Gastroesophageal sphincter (tissue), 4 donors: ENCODE data around the gene CMIP. TPM values are rescaled to one million over a fixed set of nuclear protein-coding genes. Genes with fewer than 3 reads are reported as not detected.

Source experiments
- ATAC-seq: fragments of 150-250 bp; one replicate; pipeline ENCODE4 v1.9.1; 2016; ENCODE audit warnings: mild to moderate bottlenecking, moderate library complexity
- H3K27ac ChIP-seq, 4 donors: fragments of 200-600 bp; sonication (generic) in 3 of 4; 1 replicate in 3 of 4; 2 replicates in 1 of 4; pipeline ENCODE4 v1.5.1; 2016 to 2019
- H3K27me3 ChIP-seq: fragments of 200-600 bp; sonication (generic); one replicate; pipeline ENCODE4 v1.5.1; 2019
- H3K36me3 ChIP-seq, 2 donors: fragments of 200-600 bp; sonication (generic); one replicate each; pipeline ENCODE4 v1.5.1; 2019; ENCODE audit warnings: control low read depth in 1 of 2
- H3K4me1 ChIP-seq, 3 donors: fragments of 200-600 bp; sonication (generic); 1 replicate in 2 of 3; 2 replicates in 1 of 3; pipeline ENCODE4 v1.5.1; 2016 to 2019; ENCODE audit warnings: control low read depth in 2 of 3
- H3K4me3 ChIP-seq, 2 donors: fragments of 200-600 bp; sonication (generic); one replicate each; pipeline ENCODE4 v1.5.1; 2019; ENCODE audit warnings: mild to moderate bottlenecking in 1 of 2, moderate library complexity in 1 of 2
- H3K9me3 ChIP-seq, 3 donors: fragments of 200-600 bp; sonication (generic); one replicate each; pipeline ENCODE4 v1.5.1; 2017 to 2019; ENCODE audit warnings: control low read depth in 2 of 3
- CTCF ChIP-seq, 4 experiments: fragments of 200-600 bp in 2 of 4; fragments of 450-650 bp in 2 of 4; sonication (generic) in 1 of 4; IDR thresholded peaks; one replicate each; pipeline ENCODE4 v1.5.1; 2017 to 2019; ENCODE audit warnings: antibody characterized with exemption in 4 of 4, mild to moderate bottlenecking in 2 of 4, moderate library complexity in 2 of 4
- EP300 ChIP-seq: sonication (generic); formaldehyde crosslinking; IDR thresholded peaks from one replicate; pipeline ENCODE4 v1.6.1; 2017; ENCODE audit warnings: antibody characterized with exemption, mild to moderate bottlenecking
- POLR2A ChIP-seq, 2 donors: fragments of 450-650 bp; IDR thresholded peaks; one replicate each; pipeline ENCODE4 v1.6.1; 2017; ENCODE audit warnings: antibody characterized with exemption in 2 of 2, mild to moderate bottlenecking in 2 of 2, moderate library complexity in 1 of 2
- POLR2AphosphoS5 ChIP-seq: sonication (generic); formaldehyde crosslinking; IDR thresholded peaks from one replicate; pipeline ENCODE4 v1.6.1; 2017; ENCODE audit warnings: antibody characterized with exemption
- WGBS, 2 donors: methylation state at CpG; one replicate each; pipeline ENCODE4 v1.1.5; 2018; ENCODE audit warnings: low coverage in 1 of 2; 5-methylcytosine and 5-hydroxymethylcytosine counted together
- total RNA-seq, 4 donors: library from RNA; depleted of rRNA; stranded (reverse); fragments of >200 nt; gene quantifications; one replicate each; pipeline ENCODE4 v1.1.0, GENCODE V29; 2016

Gene CMIP
- total RNA-seq, 4 donors from 2014 or later, result 13.4 to 24.0 (median 19.2) TPM

- H3K4me3 ChIP-seq, result no peak overlapping the region
- ATAC-seq, result no peak
- peaks cover 0 to 28% (median 0%) of the 10 kb centered on the region in 3 donors for H3K4me1 ChIP-seq
- H3K36me3 ChIP-seq, result peaks cover 0 to 80% of the 10 kb centered on the region in 2 donors
- 60 to 88% methylated on average over 2 to 3 of the region's 22 CpGs for WGBS, 2 donors
- no peaks in the 10 kb centered on the region for H3K27me3 ChIP-seq
- H3K9me3 ChIP-seq, result no peaks in the 10 kb centered on the region
- no peak for TF ChIP-seq POLR2AphosphoS5
- TF ChIP-seq CTCF (IDR thresholded peaks at IDR 0.05), result no peak
- no peak for TF ChIP-seq EP300
- no peak for TF ChIP-seq POLR2A (IDR thresholded peaks at IDR 0.05)
- peak overlapping the region in 3 of 4 donors; percentile 31 to 42 (median 35) for H3K27ac ChIP-seq
These were observed 236.1 kb downstream of the CMIP start for GRCh38 chr16:81680444-81681275.

GRCh38 chr16:81681311-81681710 is 236.7 kb downstream of the CMIP start:
- Histone ChIP-seq H3K27ac (peak overlapping the region in 1 of 4 donors; percentile 42), H3K27me3 (no peaks in the 10 kb centered on the region), H3K36me3 (peaks cover 0 to 77% of the 10 kb centered on the region in 2 donors), H3K4me3 (no peak overlapping the region), H3K4me1 (peaks cover 0 to 34% (median 0%) of the 10 kb centered on the region in 3 donors), H3K9me3 (no peaks in the 10 kb centered on the region)
- TF ChIP-seq POLR2A (IDR thresholded peaks at IDR 0.05) (no peak), EP300 (no peak), CTCF (IDR thresholded peaks at IDR 0.05) (no peak), POLR2AphosphoS5 (no peak)
- no peak for ATAC-seq
- WGBS, 2 donors, result 96% methylated on average over 7 to 8 of the region's 14 CpGs

GRCh38 chr16:81684242-81684837 is 239.7 kb downstream of the CMIP start:
- ATAC-seq, result no peak
- Histone ChIP-seq H3K4me3 (no peak overlapping the region), H3K27me3 (no peaks in the 10 kb centered on the region), H3K4me1 (peaks cover 0 to 23% (median 0%) of the 10 kb centered on the region in 3 donors), H3K27ac (no peak overlapping the region), H3K36me3 (peaks cover 0 to 47% of the 10 kb centered on the region in 2 donors), H3K9me3 (no peaks in the 10 kb centered on the region)
- no peak for TF ChIP-seq POLR2AphosphoS5
- no peak for TF ChIP-seq CTCF (IDR thresholded peaks at IDR 0.05)
- TF ChIP-seq EP300, result no peak
- TF ChIP-seq POLR2A (IDR thresholded peaks at IDR 0.05), result no peak
- WGBS, 2 donors, result 85% methylated on average over 3 of the region's 13 CpGs; no CpG with 5 or more reads in 1 of the 2 donors

GRCh38 chr16:81684901-81685300 is 240.3 kb downstream of the CMIP start:
- 100% methylated on average over 2 of the region's 12 CpGs; no CpG with 5 or more reads in 1 of the 2 donors for WGBS, 2 donors
- no peak overlapping the region for H3K4me3 ChIP-seq
- H3K36me3 ChIP-seq, result peaks cover 0 to 41% of the 10 kb centered on the region in 2 donors

More at GRCh38 chr16:81684901-81685300, 240.3 kb downstream of the CMIP start:
- Histone ChIP-seq H3K9me3 (no peaks in the 10 kb centered on the region), H3K27me3 (no peaks in the 10 kb centered on the region), H3K27ac (no peak overlapping the region), H3K4me1 (peaks cover 0 to 18% (median 0%) of the 10 kb centered on the region in 3 donors)
- TF ChIP-seq POLR2A (IDR thresholded peaks at IDR 0.05), result no peak
- TF ChIP-seq POLR2AphosphoS5, result no peak
- no peak for TF ChIP-seq EP300
- TF ChIP-seq CTCF (IDR thresholded peaks at IDR 0.05), result no peak
- no peak for ATAC-seq
